Heart left ventricle (tissue), 16 donors: ENCODE data around the gene NLGN2. TPM values are rescaled to one million over a fixed set of nuclear protein-coding genes. Genes with fewer than 3 reads are reported as not detected.

ENCODE experiments used
- ATAC-seq, 4 donors: fragments of 200-7000 bp; cut with Tn5 transposase; one replicate each; pipeline ENCODE4 v1.9.1; 2020 to 2022; ENCODE audit warnings: moderate library complexity in 4 of 4, mild to moderate bottlenecking in 3 of 4, moderate number of reproducible peaks in 1 of 4
- DNase-seq, 5 donors: peaks; one replicate each; pipeline ENCODE4 v3.0.0-alpha.2; 2020
- H3K27ac ChIP-seq, 12 donors: fragments of 200-600 bp; sonication (generic) in 4 of 12; one replicate each; pipeline versions ENCODE4 v1.5.0 to v1.8.0; 2016 to 2022; ENCODE audit warnings: mild to moderate bottlenecking in 2 of 12
- H3K27me3 ChIP-seq, 9 donors: fragments of 200-600 bp; sonication (generic) in 2 of 9; one replicate each; pipeline versions ENCODE4 v1.5.1 to v1.8.0; 2016 to 2022; ENCODE audit warnings: mild to moderate bottlenecking in 3 of 9
- H3K36me3 ChIP-seq, 9 donors: fragments of 200-600 bp; sonication (generic) in 2 of 9; one replicate each; pipeline versions ENCODE4 v1.5.0 to v1.8.0; 2018 to 2022; ENCODE audit warnings: mild to moderate bottlenecking in 2 of 9
- H3K4me1 ChIP-seq, 12 donors: fragments of 200-600 bp; sonication (generic) in 4 of 12; one replicate each; pipeline versions ENCODE4 v1.5.0 to v1.8.0; 2016 to 2022; ENCODE audit warnings: mild to moderate bottlenecking in 3 of 12
- H3K4me3 ChIP-seq, 12 donors: fragments of 200-600 bp; sonication (generic) in 4 of 12; one replicate each; pipeline versions ENCODE4 v1.5.0 to v1.8.0; 2017 to 2022; ENCODE audit warnings: mild to moderate bottlenecking in 9 of 12, moderate library complexity in 4 of 12
- H3K9me3 ChIP-seq, 12 donors: fragments of 200-600 bp; sonication (generic) in 4 of 12; one replicate each; pipeline versions ENCODE4 v1.5.0 to v1.8.0; 2016 to 2022; ENCODE audit warnings: mild to moderate bottlenecking in 1 of 12
- CTCF ChIP-seq, 12 donors: fragments of 200-600 bp; sonication (generic) in 4 of 12; IDR thresholded peaks; one replicate each; pipeline versions ENCODE4 v1.5.0 to v1.8.0; 2018 to 2022; ENCODE audit warnings: antibody characterized with exemption in 12 of 12, mild to moderate bottlenecking in 5 of 12
- POLR2A ChIP-seq, 2 donors: fragments of 450-650 bp; IDR thresholded peaks; one replicate each; pipeline ENCODE4 v1.6.1; 2017; ENCODE audit warnings: antibody characterized with exemption in 2 of 2, mild to moderate bottlenecking in 2 of 2, moderate library complexity in 2 of 2
- WGBS, 4 donors: extraction: QIAGEN DNeasy Blood & Tissue Kit in 2 of 4; methylation state at CpG; one replicate each; pipeline versions ENCODE4 v1.1.5 to v1.1.7; 2013 to 2018; 5-methylcytosine and 5-hydroxymethylcytosine counted together
- intact Hi-C, 10 donors: fragments of 100-400 bp; cut with DNase I; formaldehyde crosslinking; loops; one replicate each; pipeline versions ENCODE4 v1.11.1 to v1.14.2; 2022
- polyA plus RNA-seq, 2 donors: library from polyadenylated mRNA; stranded (reverse); fragments of 200-250 nt; gene quantifications; one replicate each; pipeline ENCODE4 v1.2.3, GENCODE V29; 2013
- total RNA-seq, 9 donors: library from RNA; depleted of rRNA in 2 of 9; stranded (reverse); fragments of >200 nt in 2 of 9; fragmentation: NEBNext Ultra II Directional in 3 of 9; extraction: Animal tissue kit (Norgen Biotek cat#: 25700) in 3 of 9; gene quantifications; one replicate each; pipeline versions ENCODE4 v1.1.0 to v1.2.4, GENCODE V29; 2016 to 2023
- donor health status: ischemic (EF 13 %, LVEDD 7.1; RV severe dilation, severe dysfunction).
- donor health status: healthy with polysubstance abuse.
- donor health status: DM: no; HTN: yes; CAD: no.
- donor health status: DM: no; HTN: no; CAD: no.
- donor health status: ischemic (EF 25% LVEDD 6.9; RV normal size, moderate dysfunction).
- donor health status: ischemic (EF 25% LVEDD 5.7; RV mildly dilated, moderate dysfunction).
- donor health status: healthy.
- donor health status: DM: yes; HTN: yes; CAD: no.
- donor health status: ischemic (EF 35%, LVEDD 5.7; RV mildly dilated, moderate dysfunction).
- donor health status: nonischemic (EF 11% LVEDD 7.7; RV severe dilation, severe dysfunction).
- donor health status: DM: yes; HTN: yes; CAD: no.
- donor health status: PGD.
- donor health status: ischemic (EF 29% LVEDD 5.4; RV normal size, mild dysfunction).
- donor health status: nonischemic (EF 23%, LVEDD 6.1; RV moderate dilation, normal function).

Gene NLGN2
- total and polyA plus RNA-seq, 11 donors = 3.5 to 12.9 (median 7.3) TPM

- ATAC-seq = no peak
- TF ChIP-seq POLR2A (IDR thresholded peaks at IDR 0.05) (no peak), CTCF (IDR thresholded peaks at IDR 0.05) (no peak)
- DNase-seq = no peak
- H3K4me1 ChIP-seq = no peaks in the 10 kb centered on the region
- 90 to 93% (median 91%) methylated on average over 18 to 23 of the region's 23 CpGs for WGBS, 4 donors
- H3K9me3 ChIP-seq = no peaks in the 10 kb centered on the region
- no peaks in the 10 kb centered on the region for H3K27me3 ChIP-seq
- H3K4me3 ChIP-seq = no peak overlapping the region
- intact Hi-C loops = no loop called here
- H3K27ac ChIP-seq = no peak overlapping the region
- H3K36me3 ChIP-seq = peaks cover 0 to 19% (median 0%) of the 10 kb centered on the region in 9 donors
Observed at GRCh38 chr17:7415784-7416183, 8.1 kb downstream of the NLGN2 start.

- Histone ChIP-seq H3K27me3 (no peaks in the 10 kb centered on the region), H3K4me3 (no peak overlapping the region), H3K27ac (no peak overlapping the region), H3K36me3 (peaks cover 0 to 19% (median 0%) of the 10 kb centered on the region in 9 donors), H3K9me3 (no peaks in the 10 kb centered on the region), H3K4me1 (no peaks in the 10 kb centered on the region)
- DNase-seq (peak in 1 of 5 donors; percentile 13), ATAC-seq (no peak)
- WGBS, 4 donors = 79 to 84% (median 82%) methylated on average over 6 of the region's 6 CpGs
- TF ChIP-seq POLR2A (IDR thresholded peaks at IDR 0.05) = no peak
- TF ChIP-seq CTCF (IDR thresholded peaks at IDR 0.05) = no peak
- intact Hi-C loops = no loop called here
Observed at GRCh38 chr17:7416323-7416722, 8.7 kb downstream of the NLGN2 start.

GRCh38 chr17:7417056-7417655 lies 9.5 kb downstream of the NLGN2 start:
- 94 to 96% (median 95%) methylated on average over 30 to 54 of the region's 54 CpGs for WGBS, 4 donors

GRCh38 chr17:7418472-7419152 lies 11.0 kb downstream of the NLGN2 start:
- H3K27me3 ChIP-seq = no peaks in the 10 kb centered on the region
- TF ChIP-seq CTCF (IDR thresholded peaks at IDR 0.05) (no peak), POLR2A (IDR thresholded peaks at IDR 0.05) (no peak)
- H3K36me3 ChIP-seq = peaks cover 0 to 19% (median 0%) of the 10 kb centered on the region in 9 donors
- 72 to 81% (median 74%) methylated on average over 16 to 18 of the region's 18 CpGs for WGBS, 4 donors
- ATAC-seq = no peak
- no peaks in the 10 kb centered on the region for H3K9me3 ChIP-seq
- DNase-seq = no peak
- H3K4me1 ChIP-seq = no peaks in the 10 kb centered on the region
- intact Hi-C loops = no loop called here
- no peak overlapping the region for H3K27ac ChIP-seq
- no peak overlapping the region for H3K4me3 ChIP-seq

More at GRCh38 chr17:7417056-7417655, 9.5 kb downstream of the NLGN2 start:
- ATAC-seq = no peak
- no peak overlapping the region for H3K27ac ChIP-seq
- no peak for TF ChIP-seq POLR2A (IDR thresholded peaks at IDR 0.05)
- intact Hi-C loops = no loop called here
- no peaks in the 10 kb centered on the region for H3K27me3 ChIP-seq
- no peaks in the 10 kb centered on the region for H3K9me3 ChIP-seq
- H3K4me1 ChIP-seq = no peaks in the 10 kb centered on the region
- H3K36me3 ChIP-seq = peaks cover 0 to 19% (median 0%) of the 10 kb centered on the region in 9 donors
- peak in 1 of 5 donors; percentile 45 for DNase-seq
- H3K4me3 ChIP-seq = no peak overlapping the region
